SK-N-MC (cell line): ENCODE measurements around the gene NPIPA1.
"Not testable (repeated sequence)": the region's sequence is repeated elsewhere in the genome, so short reads cannot be mapped to it uniquely, and the experiment has no call there.

Experiments used
- DNase-seq: peaks from one replicate; pipeline ENCODE4 v3.0.0-alpha.2; 2011; ENCODE audit warnings: low read depth, low spot score
- H3K27ac ChIP-seq: fragments of 200-600 bp; sonication (generic); 2 replicates; pipeline ENCODE4 v1.5.1; 2016; ENCODE audit warnings: mixed run types
- H3K36me3 ChIP-seq: fragments of 200-600 bp; sonication (generic); 2 replicates; pipeline ENCODE4 v1.6.1; 2017; ENCODE audit warnings: antibody characterized with exemption, low read length, mixed read lengths; ENCODE audit not compliant: insufficient read depth
- H3K4me3 ChIP-seq: fragments of 200-600 bp; sonication (generic); 2 replicates; pipeline ENCODE4 v1.5.1; 2016
- H3K9ac ChIP-seq: fragments of 200-600 bp; sonication (generic); 2 replicates; pipeline ENCODE4 v1.8.0; 2017; ENCODE audit warnings: mixed run types, mixed read lengths; ENCODE audit not compliant: insufficient read length
- H3K9me3 ChIP-seq: fragments of 200-600 bp; sonication (generic); 2 replicates; pipeline ENCODE4 v1.6.1; 2017; ENCODE audit warnings: low read depth, mild to moderate bottlenecking, antibody characterized with exemption, low read length, moderate library complexity, mixed read lengths

The NPIPA1 gene

GRCh38 chr16:14937143-14937542 lies at the start of gene NPIPA1:
Gene NPIPA1 (plus strand): TSS chr16:14937443. CDS start chr16:14937443, 0 bp downstream.
- not testable (repeated sequence) for H3K9ac ChIP-seq, H3K9me3 ChIP-seq, DNase-seq, H3K4me3 ChIP-seq, H3K36me3 ChIP-seq, H3K27ac ChIP-seq

DNA sequence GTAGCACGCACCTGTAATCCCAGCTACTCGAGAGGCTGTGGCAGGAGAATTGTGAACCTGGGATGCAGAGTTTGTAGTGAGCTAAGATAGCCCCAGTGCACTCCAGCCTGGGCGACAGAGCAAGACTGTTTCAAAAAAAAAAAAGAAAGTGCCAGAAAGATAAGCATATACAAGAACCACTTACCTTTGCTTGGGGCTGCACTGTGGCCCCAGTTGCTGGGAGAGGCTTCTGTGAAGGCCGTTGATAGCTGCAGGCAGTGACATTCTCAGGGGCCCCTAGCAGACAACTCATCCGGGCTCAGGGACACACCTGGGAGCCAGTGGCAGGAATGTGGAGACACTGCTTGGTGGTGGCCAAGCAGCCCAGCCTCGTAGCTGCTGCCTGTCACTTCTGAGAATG lies 45.1 kb upstream of the NPIPA1 start:
- H3K36me3 ChIP-seq, H3K4me3 ChIP-seq, H3K27ac ChIP-seq, DNase-seq, H3K9ac ChIP-seq, H3K9me3 ChIP-seq: not testable (repeated sequence)

DNA sequence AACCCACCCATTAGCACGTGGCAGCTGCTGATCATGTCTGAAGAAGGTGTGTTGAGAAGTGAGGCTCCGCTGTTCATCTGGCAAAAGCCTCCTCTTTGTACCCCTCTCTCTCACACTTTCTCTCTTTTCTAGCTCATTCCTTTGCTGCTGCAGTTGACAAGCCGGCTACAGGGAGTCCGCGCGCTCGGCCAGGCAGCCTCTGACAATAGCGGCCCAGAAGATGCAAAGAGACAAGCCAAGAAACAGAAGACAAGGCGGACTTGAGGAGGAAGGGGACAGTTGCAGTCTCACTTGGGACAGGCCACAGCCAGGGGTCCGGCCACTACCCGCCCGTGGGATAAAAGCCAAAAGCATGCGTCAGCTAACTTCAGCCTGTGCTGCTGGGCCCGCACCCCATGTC lies 41.9 kb upstream of the NPIPA1 start:
- DNase-seq, H3K9me3 ChIP-seq, H3K36me3 ChIP-seq, H3K9ac ChIP-seq, H3K4me3 ChIP-seq, H3K27ac ChIP-seq: not testable (repeated sequence)

- not testable (repeated sequence) for H3K36me3 ChIP-seq, H3K9me3 ChIP-seq, DNase-seq, H3K9ac ChIP-seq, H3K27ac ChIP-seq, H3K4me3 ChIP-seq
These were observed 41.2 kb upstream of the NPIPA1 start for GRCh38 chr16:14896023-14896422.

DNA sequence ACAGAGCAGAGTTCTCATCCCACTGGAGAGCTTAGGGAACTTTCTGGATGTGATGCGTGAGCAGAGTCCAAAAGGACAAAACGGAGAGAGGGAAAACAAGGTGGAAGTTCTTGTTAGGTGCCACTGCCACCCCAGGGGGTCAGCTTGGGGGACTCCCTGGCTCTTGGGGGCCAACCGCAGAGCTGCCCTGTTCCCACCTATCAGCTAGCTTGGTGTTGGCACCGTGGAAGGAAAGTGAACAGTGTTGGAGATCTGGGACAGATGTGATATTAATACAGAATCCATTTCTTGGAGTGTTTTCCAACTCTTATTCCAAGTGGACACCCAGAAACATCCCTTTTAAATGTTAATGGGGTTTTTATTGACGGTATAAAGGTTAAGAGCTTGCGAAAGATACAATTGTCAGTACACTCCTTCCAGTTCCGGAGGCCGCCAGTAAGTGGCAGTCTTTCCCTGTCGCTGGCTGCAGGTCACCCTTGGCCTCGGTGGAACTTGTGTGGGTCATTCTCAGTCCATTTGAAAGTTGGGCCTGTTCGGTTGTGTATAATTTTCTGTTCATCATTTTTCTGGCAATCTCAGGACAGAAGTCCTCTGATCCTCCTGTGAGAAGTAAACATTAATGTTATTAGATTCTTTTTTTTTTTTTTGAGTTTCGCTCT lies 40.1 kb upstream of the NPIPA1 start:
- not testable (repeated sequence) for H3K36me3 ChIP-seq, H3K9ac ChIP-seq, H3K27ac ChIP-seq, H3K9me3 ChIP-seq, DNase-seq, H3K4me3 ChIP-seq

- not testable (repeated sequence) for H3K9me3 ChIP-seq, H3K27ac ChIP-seq, H3K36me3 ChIP-seq, H3K9ac ChIP-seq, H3K4me3 ChIP-seq, DNase-seq
These were observed 39.1 kb upstream of the NPIPA1 start for GRCh38 chr16:14898162-14898561.

DNA sequence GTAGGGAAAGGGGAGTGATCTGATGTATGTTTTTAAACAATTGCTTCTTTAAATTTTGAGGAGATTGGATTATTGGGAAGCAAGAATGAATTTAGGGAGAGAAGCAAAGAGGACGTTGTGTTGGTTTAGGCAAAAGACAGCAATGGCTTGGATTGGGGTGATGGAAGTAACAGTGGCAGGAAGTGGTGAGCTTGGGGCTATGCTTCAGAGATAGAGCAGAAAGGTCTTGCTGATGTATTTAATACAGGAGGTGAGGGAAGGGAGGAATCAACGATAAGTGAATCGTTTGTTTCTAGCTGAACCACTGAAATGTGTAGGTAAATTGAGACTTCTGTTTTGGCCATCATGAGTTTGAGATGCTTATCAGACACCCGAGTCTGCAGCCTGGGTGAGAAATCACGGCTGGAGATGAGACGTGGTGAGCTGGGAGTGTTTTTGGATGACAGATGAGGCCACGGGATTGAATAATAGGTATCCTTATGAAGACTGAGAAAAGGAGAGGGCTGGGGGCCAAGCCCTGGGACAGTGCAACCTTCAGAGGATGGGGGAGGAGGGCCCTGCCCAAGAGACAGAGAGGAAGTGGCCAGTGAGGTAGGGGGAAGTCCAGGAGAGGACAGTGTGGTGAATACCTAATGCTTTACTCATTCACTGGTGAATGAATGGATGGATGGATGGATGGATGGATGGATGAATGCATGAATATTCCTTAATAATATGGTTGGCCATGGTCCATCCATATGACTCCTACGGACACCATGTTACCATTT lies 33.9 kb upstream of the NPIPA1 start:
- not testable (repeated sequence) for H3K4me3 ChIP-seq, H3K27ac ChIP-seq, H3K36me3 ChIP-seq, H3K9ac ChIP-seq, H3K9me3 ChIP-seq, DNase-seq

GRCh38 chr16:14909744-14910143 lies 27.5 kb upstream of the NPIPA1 start:
- not testable (repeated sequence) for DNase-seq, H3K27ac ChIP-seq, H3K9me3 ChIP-seq, H3K4me3 ChIP-seq, H3K36me3 ChIP-seq, H3K9ac ChIP-seq

- not testable (repeated sequence) for H3K27ac ChIP-seq, H3K9me3 ChIP-seq, H3K36me3 ChIP-seq, H3K9ac ChIP-seq, DNase-seq, H3K4me3 ChIP-seq
These were observed 26.2 kb upstream of the NPIPA1 start for GRCh38 chr16:14910833-14911629.

DNA sequence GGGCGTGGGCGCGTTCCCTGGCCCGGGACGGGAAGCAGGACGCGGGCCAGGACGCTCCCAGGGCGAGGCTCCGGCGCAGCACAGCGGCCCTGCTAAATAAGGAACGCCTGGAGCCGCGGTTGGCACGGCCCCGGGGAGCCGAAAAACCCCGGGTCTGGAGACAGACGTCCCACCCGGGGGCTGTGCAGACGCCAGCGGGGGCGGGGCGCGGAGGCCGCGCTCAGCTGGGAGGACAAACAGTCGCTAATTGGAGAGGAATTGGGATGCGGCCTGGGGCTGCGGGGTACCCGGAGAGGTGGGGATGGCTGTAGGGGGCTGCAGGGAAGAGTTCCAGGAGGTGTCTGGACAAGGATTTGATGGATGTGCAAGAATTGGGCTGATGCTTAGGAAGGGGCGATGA lies 25.3 kb upstream of the NPIPA1 start:
- 0 out of 2 replicates have a peak overlapping the region, but pooled peaks have one; percentile 38 for H3K4me3 ChIP-seq
- DNase-seq, H3K36me3 ChIP-seq, H3K27ac ChIP-seq, H3K9me3 ChIP-seq, H3K9ac ChIP-seq: not testable (repeated sequence)

DNA sequence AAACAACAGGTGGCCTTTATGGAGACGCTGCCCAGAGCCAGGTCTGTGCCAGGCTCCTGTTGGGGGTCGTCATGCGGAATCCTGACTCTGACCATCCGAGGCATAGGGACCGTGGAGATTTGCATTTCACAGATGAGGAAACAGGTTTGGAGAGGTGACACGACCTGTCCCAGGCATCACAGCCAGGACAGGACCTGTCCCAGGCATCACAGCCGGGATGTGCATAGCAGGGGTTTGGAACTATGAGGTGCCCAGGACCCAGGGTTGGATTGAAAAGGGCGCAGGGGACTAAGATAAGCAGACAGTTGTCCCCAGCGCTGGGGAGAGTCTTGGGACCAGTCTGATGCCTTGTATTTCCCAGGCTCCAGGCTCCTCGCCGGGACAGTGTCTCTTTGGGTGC lies 24.7 kb upstream of the NPIPA1 start:
- not testable (repeated sequence) for H3K4me3 ChIP-seq, DNase-seq, H3K9me3 ChIP-seq, H3K27ac ChIP-seq, H3K36me3 ChIP-seq, H3K9ac ChIP-seq

DNA sequence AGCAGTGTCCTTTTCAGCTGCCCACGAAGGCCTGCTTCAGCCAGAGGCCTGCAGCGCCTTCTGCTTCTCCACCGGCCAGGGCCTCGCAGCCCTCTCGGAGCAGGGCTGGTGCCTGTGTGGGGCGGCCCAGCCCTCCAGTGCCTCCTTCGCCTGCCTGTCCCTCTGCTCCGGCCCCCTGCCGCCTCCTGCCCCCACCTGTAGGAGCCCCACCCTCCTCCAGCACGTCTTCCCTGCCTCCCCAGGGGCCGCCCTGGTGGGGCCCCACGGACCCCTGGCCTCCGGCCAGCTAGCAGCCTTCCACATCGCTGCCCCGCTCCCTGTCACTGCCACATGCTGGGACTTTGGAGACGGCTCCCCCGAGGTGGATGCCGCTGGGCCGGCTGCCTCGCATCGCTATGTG lies 18.7 kb upstream of the NPIPA1 start:
- H3K27ac ChIP-seq, H3K9ac ChIP-seq, H3K36me3 ChIP-seq, H3K9me3 ChIP-seq, H3K4me3 ChIP-seq, DNase-seq: not testable (repeated sequence)

DNA sequence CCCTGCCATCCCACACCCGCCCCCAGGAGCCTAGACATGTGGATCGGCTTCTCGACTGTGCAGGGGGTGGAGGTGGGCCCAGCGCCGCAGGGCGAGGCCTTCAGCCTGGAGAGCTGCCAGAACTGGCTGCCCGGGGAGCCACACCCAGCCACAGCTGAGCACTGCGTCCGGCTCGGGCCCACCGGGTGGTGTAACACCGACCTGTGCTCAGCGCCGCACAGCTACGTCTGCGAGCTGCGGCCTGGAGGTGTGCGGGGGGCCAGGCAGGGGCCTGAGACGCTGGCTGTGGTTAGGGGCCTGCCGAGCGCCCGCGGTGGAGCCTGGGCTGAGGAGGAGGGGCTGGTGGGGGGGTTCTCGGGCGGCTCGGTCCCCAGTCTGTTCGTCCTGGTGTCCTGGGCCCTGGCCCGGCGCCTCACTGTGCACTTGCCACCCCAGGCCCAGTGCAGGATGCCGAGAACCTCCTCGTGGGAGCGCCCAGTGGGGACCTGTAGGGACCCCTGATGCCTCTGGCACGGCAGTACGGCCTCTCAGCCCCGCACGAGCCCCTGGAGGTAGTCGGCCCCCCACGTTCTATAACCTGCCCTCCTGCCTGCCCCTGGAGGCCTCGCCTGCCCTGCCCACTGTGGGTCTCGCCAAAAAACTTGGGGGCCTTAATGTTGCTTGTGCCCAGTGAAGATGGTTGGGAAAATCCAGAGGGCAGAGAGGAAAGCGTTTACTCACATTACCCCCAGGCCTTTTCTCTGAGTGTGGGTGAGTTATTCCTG lies 17.2 kb upstream of the NPIPA1 start:
- not testable (repeated sequence) for H3K36me3 ChIP-seq, H3K4me3 ChIP-seq, H3K9me3 ChIP-seq, H3K9ac ChIP-seq, H3K27ac ChIP-seq, DNase-seq

DNA sequence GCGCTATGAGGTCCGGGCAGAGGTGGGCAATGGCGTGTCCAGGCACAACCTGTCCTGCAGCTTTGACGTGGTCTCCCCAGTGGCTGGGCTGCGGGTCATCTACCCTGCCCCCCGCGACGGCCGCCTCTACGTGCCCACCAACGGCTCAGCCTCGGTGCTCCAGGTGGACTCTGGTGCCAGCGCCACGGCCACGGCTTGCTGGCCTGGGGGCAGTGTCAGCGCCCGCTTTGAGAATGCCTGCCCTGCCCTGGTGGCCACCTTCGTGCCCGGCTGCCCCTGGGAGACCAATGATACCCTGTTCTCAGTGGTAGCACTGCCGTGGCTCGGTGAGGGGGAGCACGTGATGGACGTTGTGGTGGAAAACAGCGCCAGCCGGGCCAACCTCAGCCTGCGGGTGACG lies 15.0 kb upstream of the NPIPA1 start:
- not testable (repeated sequence) for H3K4me3 ChIP-seq, H3K9me3 ChIP-seq, H3K27ac ChIP-seq, H3K36me3 ChIP-seq, DNase-seq, H3K9ac ChIP-seq
